Naive thymus-derived CD8-positive, alpha-beta T cell (primary cell): ENCODE data around the gene MARCHF9. TPM values are rescaled to one million over a fixed set of nuclear protein-coding genes. Genes with fewer than 3 reads are reported as not detected.

Experiments used
- ATAC-seq, 2 donors: fragments of 150-1000 bp; cut with Tn5 transposase in 1 of 2; sonication (Bioruptor Pico), chemical (Tn5 transposase) in 1 of 2; 1 replicate in 1 of 2; 2 replicates in 1 of 2; pipeline ENCODE4 v1.10.0; 2021; ENCODE audit warnings: mild to moderate bottlenecking in 2 of 2, moderate library complexity in 2 of 2
- POLR2A ChIA-PET: fragments of 350-600 bp; sonication (Branson Sonifier 250); formaldehyde crosslinking; loops from one replicate; lab custom pipeline; 2021; ENCODE audit warnings: antibody characterized with exemption; lab: Charles Lee
- DNase-seq, 10 donors: peaks; one replicate each; pipeline versions ENCODE4 v3.0.0 to v3.0.0-alpha.2; 2020 to 2022
- H3K27ac Mint-ChIP-seq, 10 donors: one replicate each; pipeline ENCODE4 v1.8.0; 2020 to 2022; ENCODE audit warnings: mild to moderate bottlenecking in 10 of 10, mixed read lengths in 10 of 10, moderate library complexity in 4 of 10, inconsistent platforms in 1 of 10
- H3K27me3 Mint-ChIP-seq, 5 donors: one replicate each; pipeline ENCODE4 v1.8.0; 2021 to 2022; ENCODE audit warnings: mixed read lengths in 5 of 5
- H3K36me3 Mint-ChIP-seq, 3 donors: one replicate each; pipeline ENCODE4 v1.8.0; 2020 to 2022; ENCODE audit warnings: mixed read lengths in 3 of 3, mild to moderate bottlenecking in 2 of 3, inconsistent platforms in 1 of 3
- H3K4me1 Mint-ChIP-seq, 4 donors: one replicate each; pipeline ENCODE4 v1.8.0; 2021 to 2022; ENCODE audit warnings: mixed read lengths in 4 of 4
- H3K4me3 Mint-ChIP-seq, 10 donors: one replicate each; pipeline ENCODE4 v1.8.0; 2020 to 2022; ENCODE audit warnings: mild to moderate bottlenecking in 10 of 10, mixed read lengths in 10 of 10, moderate library complexity in 6 of 10, inconsistent platforms in 1 of 10
- H3K9me3 Mint-ChIP-seq, 9 donors: one replicate each; pipeline ENCODE4 v1.8.0; 2020 to 2022; ENCODE audit warnings: mixed read lengths in 9 of 9, mild to moderate bottlenecking in 3 of 9, inconsistent platforms in 1 of 9, moderate library complexity in 1 of 9
- polyA plus RNA-seq, 3 donors: library from polyadenylated mRNA; unstranded; fragments of 300-500 nt; fragmentation: Illumina TruSeq; gene quantifications; one replicate each; pipeline ENCODE4 v1.2.3, GENCODE V29; 2021
- total RNA-seq, 8 experiments: library from RNA in 2 of 8; stranded (reverse) in 2 of 8; gene quantifications; one replicate each; pipeline ENCODE4 v1.2.3 and lab custom pipeline; 2021 to 2026

The MARCHF9 gene
- total and polyA plus RNA-seq, 5 experiments from 2014 or later = 2.2 to 64.8 (median 6.6) TPM

DNA sequence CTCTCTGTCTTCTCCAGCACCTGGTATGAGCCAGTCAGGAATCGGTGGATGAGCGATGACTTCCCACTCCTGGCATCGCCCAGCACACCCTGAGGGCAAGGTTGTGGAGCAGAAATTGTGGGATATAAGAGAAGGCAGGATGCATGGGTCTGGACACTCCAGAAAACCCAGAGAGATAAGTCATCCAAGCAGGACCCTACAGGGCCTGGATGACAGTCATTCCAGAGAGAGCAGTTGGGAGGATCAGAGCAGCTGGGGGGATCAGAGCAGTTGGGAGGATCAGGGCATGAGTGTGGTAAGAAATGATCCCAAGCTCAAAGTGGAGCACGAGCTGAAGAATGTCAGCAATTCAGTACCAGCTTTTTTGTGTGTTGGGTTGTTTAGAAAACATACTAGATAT is 20.3 kb upstream of the MARCHF9 start:
- H3K27ac Mint-ChIP-seq = peak overlapping the region in 9 of 10 donors; percentile 5 to 87 (median 69)
- POLR2A ChIA-PET = interaction anchor here (1.4 kb wide), 1 partner anchor 41 kb away, joined by 3 read pairs; the partner anchor contains the start of gene OS9
- peak overlapping the region in 1 of 10 donors; percentile 56 for H3K4me3 Mint-ChIP-seq
- H3K27me3 Mint-ChIP-seq = no peaks in the 10 kb centered on the region
- ATAC-seq = no peak
- H3K36me3 Mint-ChIP-seq = peaks cover 0 to 82% (median 10%) of the 10 kb centered on the region in 3 donors
- H3K9me3 Mint-ChIP-seq = no peaks in the 10 kb centered on the region
- DNase-seq = no peak
- peaks cover 19 to 40% (median 25%) of the 10 kb centered on the region in 4 donors for H3K4me1 Mint-ChIP-seq

DNA sequence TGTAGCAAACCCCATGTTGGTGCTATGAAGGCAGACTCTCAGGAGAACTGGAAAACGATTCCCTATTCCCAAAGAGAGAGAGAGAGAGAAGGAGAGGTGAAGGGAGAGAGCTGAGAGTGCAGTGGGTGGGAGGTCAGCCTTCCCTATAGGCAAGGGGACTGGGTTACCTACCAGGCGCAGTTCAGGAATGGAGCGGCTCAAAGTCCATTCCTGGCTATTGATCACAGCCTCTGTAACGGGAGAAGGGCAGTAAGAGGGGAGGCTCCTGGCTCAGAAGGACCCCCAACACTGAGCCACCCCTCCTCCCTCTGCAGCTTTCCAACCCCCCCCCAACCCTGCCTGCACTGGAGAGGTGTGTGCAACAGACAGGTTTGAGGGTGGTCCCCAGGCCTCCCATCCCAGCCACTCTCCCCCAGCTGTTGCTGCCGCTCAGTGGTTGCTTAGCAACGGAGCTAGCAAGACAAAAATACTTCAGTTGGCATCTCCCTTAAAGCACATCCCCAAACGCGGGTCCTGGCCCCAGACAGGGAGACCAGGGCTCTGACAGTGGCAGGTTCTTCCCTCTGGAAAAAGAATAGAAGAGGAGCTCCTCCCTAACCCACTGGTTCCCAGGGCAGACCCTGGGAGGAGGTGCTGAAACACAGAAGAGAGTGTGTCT is 19.6 kb upstream of the MARCHF9 start:
- POLR2A ChIA-PET = interaction anchor here (0.8 to 1.4 kb wide), 2 partner anchors 9 to 41 kb away, joined by 3 read pairs; partner anchors contain the start of genes OS9 and TSPAN31
- peak overlapping the region in 2 of 10 donors; percentile 39 to 56 for H3K4me3 Mint-ChIP-seq
- H3K36me3 Mint-ChIP-seq = peaks cover 0 to 78% (median 10%) of the 10 kb centered on the region in 3 donors
- no peak for ATAC-seq
- H3K4me1 Mint-ChIP-seq = peaks cover 22 to 44% (median 29%) of the 10 kb centered on the region in 4 donors
- peak overlapping the region in 9 of 10 donors; percentile 5 to 87 (median 75) for H3K27ac Mint-ChIP-seq
- no peak for DNase-seq
- no peaks in the 10 kb centered on the region for H3K9me3 Mint-ChIP-seq
- no peaks in the 10 kb centered on the region for H3K27me3 Mint-ChIP-seq

DNA sequence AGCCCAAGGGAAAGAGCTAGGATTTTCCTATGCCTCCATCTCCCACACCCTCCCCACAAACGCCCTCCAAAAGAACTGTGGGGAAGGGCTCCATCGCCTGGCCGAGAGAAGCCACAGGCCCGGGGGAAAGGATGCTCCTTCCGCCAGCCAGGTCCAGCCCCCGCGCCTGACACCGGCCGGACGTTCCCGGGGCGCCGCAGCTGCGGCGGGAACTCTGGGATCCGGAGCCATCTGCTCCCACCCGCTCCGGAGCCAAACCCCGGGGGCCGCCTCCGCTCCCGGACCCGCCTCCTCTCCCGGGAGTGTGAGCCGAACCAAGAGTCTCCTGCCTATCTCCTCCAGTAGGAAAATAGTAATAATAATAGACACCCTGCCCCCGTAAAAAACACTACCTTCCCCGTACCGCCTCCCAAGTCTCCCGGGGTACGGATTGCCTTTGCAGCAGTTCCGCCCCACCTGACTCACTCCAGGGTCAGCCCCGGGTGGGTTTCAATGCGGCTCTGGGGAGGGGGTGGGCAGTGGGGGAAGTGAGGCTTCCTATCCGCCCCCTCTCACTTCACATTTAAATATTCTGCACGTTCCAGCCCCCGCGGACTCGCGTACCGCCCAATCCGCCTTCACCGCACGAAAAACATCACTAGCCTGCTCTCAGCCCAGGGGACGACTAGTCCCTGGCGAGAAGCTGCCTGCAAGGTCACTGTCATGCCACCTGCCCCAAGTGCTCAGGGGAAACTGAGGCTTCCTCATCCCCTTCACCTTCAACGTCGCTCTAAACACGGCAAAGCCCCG is 18.8 kb upstream of the MARCHF9 start:
- no peak for ATAC-seq
- no peaks in the 10 kb centered on the region for H3K27me3 Mint-ChIP-seq
- POLR2A ChIA-PET = interaction anchor here (0.8 to 1.0 kb wide), 2 partner anchors 8 to 12 kb away, joined by 3 to 4 read pairs; partner anchors contain the start of gene TSPAN31
- no peak for DNase-seq
- H3K4me1 Mint-ChIP-seq = peaks cover 27 to 52% (median 36%) of the 10 kb centered on the region in 4 donors
- no peak overlapping the region for H3K4me3 Mint-ChIP-seq
- peaks cover 0 to 70% (median 6%) of the 10 kb centered on the region in 3 donors for H3K36me3 Mint-ChIP-seq
- no peaks in the 10 kb centered on the region for H3K9me3 Mint-ChIP-seq
- peak overlapping the region; percentile 10 to 91 (median 80) for H3K27ac Mint-ChIP-seq

DNA sequence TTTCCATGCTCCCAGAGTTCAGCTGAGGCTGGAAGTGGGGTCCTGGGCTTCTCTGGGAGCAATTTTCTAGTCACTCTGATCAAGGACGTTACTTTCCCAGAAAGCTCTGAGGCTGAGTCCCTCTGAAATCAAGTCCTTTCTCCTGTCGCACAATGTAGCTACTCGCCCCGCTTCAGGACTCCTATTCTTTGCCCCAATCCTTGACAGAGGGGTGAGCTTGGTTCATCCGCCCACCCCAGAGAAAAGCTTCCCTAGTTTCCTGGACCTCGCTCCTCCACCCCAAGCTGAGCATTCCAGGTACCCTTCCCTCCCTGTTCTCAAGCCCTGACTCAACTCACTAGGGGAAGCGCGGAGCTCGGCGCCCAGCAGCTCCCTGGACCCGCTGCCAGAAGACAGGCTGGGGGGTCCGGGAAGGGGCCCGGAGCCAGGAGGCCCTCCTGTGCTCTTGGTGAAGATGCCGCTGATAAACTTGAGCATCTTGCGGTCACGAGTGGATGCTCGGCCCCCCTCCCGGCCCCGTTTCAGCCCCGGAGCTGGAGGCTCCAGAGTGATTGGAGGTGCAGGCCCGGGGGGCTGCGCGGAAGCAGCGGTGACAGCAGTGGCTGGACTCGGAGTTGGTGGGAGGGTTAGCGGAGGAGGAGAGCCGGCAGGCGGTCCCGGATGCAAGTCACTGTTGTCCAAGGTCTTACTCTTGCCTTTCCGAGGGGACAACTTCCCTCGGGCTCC is 18.0 kb upstream of the MARCHF9 start:
- POLR2A ChIA-PET = interaction anchor here (1.0 kb wide), 1 partner anchor 12 kb away, joined by 4 read pairs; no protein-coding TSS in a partner anchor
- H3K27ac Mint-ChIP-seq = peak overlapping the region; percentile 10 to 87 (median 80)
- no peaks in the 10 kb centered on the region for H3K27me3 Mint-ChIP-seq
- peak overlapping the region in 1 of 10 donors; percentile 54 for H3K4me3 Mint-ChIP-seq
- H3K36me3 Mint-ChIP-seq = peaks cover 0 to 62% (median 6%) of the 10 kb centered on the region in 3 donors
- peaks cover 30 to 58% (median 42%) of the 10 kb centered on the region in 4 donors for H3K4me1 Mint-ChIP-seq
- H3K9me3 Mint-ChIP-seq = no peaks in the 10 kb centered on the region
- ATAC-seq (no peak), DNase-seq (no peak)

- Mint-ChIP-seq H3K4me1 (peaks cover 30 to 56% (median 48%) of the 10 kb centered on the region in 4 donors), H3K27me3 (no peaks in the 10 kb centered on the region), H3K27ac (no peak overlapping the region), H3K36me3 (peaks cover 0 to 53% (median 6%) of the 10 kb centered on the region in 3 donors), H3K9me3 (no peaks in the 10 kb centered on the region), H3K4me3 (no peak overlapping the region)
- DNase-seq (no peak), ATAC-seq (no peak)
- POLR2A ChIA-PET = interaction anchor here (0.6 to 1.3 kb wide), 3 partner anchors 13 to 267 kb away, joined by 4 to 12 read pairs (median 10); no protein-coding TSS in a partner anchor
Measured at GRCh38 chr12:57737467-57738460, 17.1 kb upstream of the MARCHF9 start.

DNA sequence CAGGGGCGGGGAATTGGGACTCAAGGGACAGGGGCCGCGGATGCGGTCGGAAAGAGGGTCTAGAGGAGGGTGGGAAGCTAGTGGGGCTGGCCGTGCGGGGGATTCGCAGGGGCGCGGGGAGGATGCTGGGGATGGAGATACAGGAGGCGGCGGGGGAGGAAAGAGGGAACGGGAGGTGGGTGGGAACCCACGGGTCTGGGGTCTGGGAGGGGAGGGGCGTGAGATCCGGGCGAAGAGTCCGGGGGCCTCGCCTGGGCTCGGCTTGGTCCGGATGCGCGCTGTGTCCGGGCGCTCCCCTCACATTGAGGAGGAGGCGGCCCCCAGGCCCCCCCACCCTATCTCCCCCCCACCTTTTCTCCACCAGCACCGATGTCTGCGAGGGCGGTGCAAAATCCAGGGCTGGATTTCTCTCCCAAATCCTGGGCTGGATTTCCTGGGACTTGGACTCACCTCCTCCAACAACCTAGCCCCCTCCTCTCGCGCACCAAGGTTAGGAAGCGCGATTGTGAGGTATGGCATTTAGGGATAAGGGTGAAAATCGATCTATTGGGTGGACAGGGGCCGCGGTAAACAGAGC is 16.2 kb upstream of the MARCHF9 start, which contains the start of gene AGAP2:
TSS of gene AGAP2 (minus strand) at position 82 of the 577 bp plus-strand sequence. CDS start 496 bp downstream, outside the sequence.
- no peak for ATAC-seq
- Mint-ChIP-seq H3K36me3 (peaks cover 0 to 44% (median 6%) of the 10 kb centered on the region in 3 donors), H3K27me3 (no peaks in the 10 kb centered on the region), H3K4me3 (peak within 1 kb of the TSS; percentile 54 to 88 (median 80)), H3K9me3 (no peaks in the 10 kb centered on the region), H3K4me1 (peaks cover 30 to 55% (median 52%) of the 10 kb centered on the region in 4 donors), H3K27ac (peak within 1 kb of the TSS; percentile 63 to 98 (median 93))
- POLR2A ChIA-PET = interaction anchor here (0.5 to 2.5 kb wide), 5 partner anchors 14 to 1049 kb away, joined by 3 to 16 read pairs (median 10); no protein-coding TSS in a partner anchor
- no peak for DNase-seq

DNA sequence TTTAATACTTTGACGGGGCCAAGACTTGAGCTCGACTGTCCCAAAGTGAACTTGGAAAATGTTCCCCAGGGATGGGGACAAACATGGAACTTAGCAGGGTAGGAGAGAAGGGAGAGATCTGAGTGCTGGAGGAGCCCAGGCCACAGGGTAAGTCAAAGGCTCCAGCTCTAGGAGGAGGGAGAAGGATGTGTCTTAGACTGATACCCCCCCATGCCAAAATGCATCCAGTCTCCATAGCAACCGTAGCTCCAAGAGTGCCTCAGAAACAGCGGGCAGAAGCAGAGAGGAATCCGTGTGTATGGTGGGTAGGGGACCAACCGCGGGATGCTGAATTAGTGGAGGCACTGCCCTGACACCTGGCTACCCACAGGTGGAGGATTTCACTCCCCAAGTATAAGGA is 15.5 kb upstream of the MARCHF9 start:
- Mint-ChIP-seq H3K9me3 (no peaks in the 10 kb centered on the region), H3K4me3 (peak overlapping the region; percentile 54 to 88 (median 80)), H3K27ac (peak overlapping the region; percentile 63 to 98 (median 93)), H3K27me3 (no peaks in the 10 kb centered on the region), H3K4me1 (peaks cover 32 to 61% (median 57%) of the 10 kb centered on the region in 4 donors), H3K36me3 (peaks cover 0 to 37% (median 6%) of the 10 kb centered on the region in 3 donors)
- no peak for ATAC-seq
- DNase-seq = no peak
- POLR2A ChIA-PET = interaction anchor here (0.5 to 2.5 kb wide), 2 partner anchors 15 to 1050 kb away, joined by 3 to 16 read pairs; no protein-coding TSS in a partner anchor

DNA sequence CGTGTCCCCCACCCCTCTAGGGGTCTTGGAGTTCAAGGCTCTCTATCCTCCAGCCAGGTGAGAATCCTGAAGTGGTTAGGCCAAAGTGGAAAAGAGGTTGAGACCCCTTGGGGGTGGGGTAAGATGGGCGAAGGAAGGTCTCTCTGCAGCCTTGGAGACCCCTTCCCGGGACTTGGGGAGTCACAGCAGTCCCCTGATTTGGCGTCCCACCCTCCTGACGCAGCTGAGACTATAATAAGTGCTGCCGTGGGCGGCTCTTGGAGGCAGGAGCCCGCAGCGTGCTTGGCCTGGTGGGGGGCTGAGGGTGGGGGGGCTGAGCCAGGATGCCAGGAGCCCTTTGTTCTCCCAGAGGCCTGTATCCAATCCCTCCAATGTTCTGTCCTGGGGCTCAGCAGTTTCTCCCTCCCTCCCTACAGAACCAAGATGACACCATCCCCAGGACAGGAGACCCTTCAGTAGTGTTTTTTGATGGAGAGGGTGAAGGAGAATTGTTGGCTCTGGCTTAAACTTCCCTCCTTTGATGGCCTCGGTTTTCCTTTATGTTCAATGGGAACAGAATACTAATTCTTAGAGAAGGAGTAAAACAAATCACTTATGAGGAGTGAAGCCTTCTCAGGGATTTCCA is 14.9 kb upstream of the MARCHF9 start:
- POLR2A ChIA-PET = interaction anchor here (0.8 to 2.5 kb wide), 4 partner anchors 8 to 19 kb away, joined by 3 to 16 read pairs (median 4); no protein-coding TSS in a partner anchor

DNA sequence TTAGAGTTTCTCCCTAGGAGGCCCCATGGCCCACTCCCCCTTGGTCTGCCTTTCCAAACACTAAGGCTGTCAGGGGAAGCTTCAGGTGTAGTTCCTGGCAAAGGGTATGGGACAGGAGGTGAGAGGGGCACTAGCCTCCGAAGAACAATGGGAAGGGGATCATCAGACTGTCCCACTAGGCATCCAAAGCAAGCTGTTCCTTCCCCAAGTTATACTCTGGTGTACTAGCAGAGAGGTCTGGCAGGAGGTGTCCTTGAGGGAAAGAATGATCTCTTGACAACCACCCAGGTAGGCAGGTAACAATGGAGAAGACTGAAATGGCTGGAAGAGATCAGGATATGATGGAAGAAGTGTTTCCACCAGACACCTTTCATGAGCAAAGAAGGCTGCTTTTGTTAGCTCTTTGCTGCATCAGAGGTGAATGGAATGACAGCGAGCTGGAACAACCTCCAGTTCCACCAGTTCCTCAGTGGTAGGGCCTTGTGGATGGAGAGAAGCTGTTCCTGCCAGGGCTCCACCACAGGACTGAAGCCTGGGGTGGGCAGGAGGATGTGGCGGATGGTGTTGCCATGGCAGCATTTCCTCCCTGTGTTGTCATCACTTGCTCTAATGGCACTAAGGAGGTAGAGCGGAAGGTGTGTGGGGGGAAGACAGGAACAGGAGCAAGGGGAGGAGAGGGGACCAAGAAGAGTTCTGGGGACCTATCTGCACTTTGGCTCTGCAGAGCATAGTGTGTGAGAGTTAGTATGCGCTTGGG is 14.1 kb upstream of the MARCHF9 start:
- Mint-ChIP-seq H3K36me3 (peaks cover 0 to 24% (median 3%) of the 10 kb centered on the region in 3 donors), H3K4me1 (peaks cover 30 to 69% (median 59%) of the 10 kb centered on the region in 4 donors), H3K27ac (peak overlapping the region; percentile 87 to 99 (median 96)), H3K27me3 (no peaks in the 10 kb centered on the region), H3K4me3 (peak overlapping the region; percentile 82 to 96 (median 90)), H3K9me3 (no peaks in the 10 kb centered on the region)
- POLR2A ChIA-PET = interaction anchor here (0.7 to 2.9 kb wide), 15 partner anchors 9 to 1052 kb away, joined by 3 to 16 read pairs (median 5); partner anchors contain the start of genes B4GALNT1, CDK4, MARCHF9 and NACA
- DNase-seq (peak; percentile 53 to 93 (median 86)), ATAC-seq (peak; percentile 60 to 74)

More for the DNA sequence above, 14.9 kb upstream of the MARCHF9 start:
- Mint-ChIP-seq H3K36me3 (peaks cover 0 to 31% (median 4%) of the 10 kb centered on the region in 3 donors), H3K4me1 (peaks cover 27 to 64% (median 57%) of the 10 kb centered on the region in 4 donors), H3K27ac (peak overlapping the region; percentile 53 to 99 (median 95)), H3K4me3 (peak overlapping the region; percentile 78 to 96 (median 87)), H3K9me3 (no peaks in the 10 kb centered on the region), H3K27me3 (no peaks in the 10 kb centered on the region)
- no peak for DNase-seq
- ATAC-seq = no peak
